ENCODE data around the gene CTXN1.
"Not testable (repeated sequence)": the region's sequence is repeated elsewhere in the genome, so short reads cannot be mapped to it uniquely, and the experiment has no call there.

The CTXN1 gene

DNA sequence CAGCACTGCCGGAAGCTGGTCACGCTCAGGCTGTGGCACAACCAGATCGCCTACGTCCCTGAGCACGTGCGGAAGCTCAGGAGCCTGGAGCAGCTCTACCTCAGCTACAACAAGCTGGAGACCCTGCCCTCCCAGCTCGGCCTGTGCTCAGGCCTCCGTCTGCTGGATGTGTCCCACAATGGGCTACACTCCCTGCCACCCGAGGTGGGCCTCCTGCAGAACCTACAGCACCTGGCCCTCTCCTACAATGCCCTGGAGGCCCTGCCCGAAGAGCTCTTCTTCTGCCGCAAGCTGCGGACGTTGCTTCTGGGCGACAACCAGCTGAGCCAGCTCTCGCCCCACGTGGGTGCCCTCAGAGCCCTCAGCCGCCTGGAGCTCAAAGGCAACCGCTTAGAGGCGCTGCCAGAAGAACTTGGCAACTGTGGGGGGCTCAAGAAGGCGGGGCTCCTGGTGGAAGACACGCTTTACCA, 25.5 kb downstream of the CTXN1 start:
- no peak for DNase-seq (ENCODE audit: low read depth in 2 of 2)

DNA sequence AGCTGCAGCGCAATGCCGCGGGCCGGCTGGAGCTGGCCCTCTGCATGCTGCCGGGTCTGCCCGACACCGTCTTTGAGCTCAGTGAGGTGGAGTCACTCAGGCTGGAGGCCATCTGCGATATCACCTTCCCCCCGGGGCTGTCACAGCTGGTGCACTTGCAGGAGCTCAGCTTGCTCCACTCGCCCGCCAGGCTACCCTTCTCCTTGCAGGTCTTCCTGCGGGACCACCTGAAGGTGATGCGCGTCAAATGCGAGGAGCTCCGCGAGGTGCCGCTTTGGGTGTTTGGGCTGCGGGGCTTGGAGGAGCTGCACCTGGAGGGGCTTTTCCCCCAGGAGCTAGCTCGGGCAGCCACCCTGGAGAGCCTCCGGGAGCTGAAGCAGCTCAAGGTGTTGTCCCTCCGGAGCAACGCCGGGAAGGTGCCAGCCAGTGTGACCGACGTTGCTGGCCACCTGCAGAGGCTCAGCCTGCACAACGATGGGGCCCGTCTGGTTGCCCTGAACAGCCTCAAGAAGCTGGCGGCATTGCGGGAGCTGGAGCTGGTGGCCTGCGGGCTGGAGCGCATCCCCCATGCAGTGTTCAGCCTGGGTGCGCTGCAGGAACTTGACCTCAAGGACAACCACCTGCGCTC, 26.1 kb downstream of the CTXN1 start:
- DNase-seq (ENCODE audit: low read depth in 2 of 2): no peak

DNA sequence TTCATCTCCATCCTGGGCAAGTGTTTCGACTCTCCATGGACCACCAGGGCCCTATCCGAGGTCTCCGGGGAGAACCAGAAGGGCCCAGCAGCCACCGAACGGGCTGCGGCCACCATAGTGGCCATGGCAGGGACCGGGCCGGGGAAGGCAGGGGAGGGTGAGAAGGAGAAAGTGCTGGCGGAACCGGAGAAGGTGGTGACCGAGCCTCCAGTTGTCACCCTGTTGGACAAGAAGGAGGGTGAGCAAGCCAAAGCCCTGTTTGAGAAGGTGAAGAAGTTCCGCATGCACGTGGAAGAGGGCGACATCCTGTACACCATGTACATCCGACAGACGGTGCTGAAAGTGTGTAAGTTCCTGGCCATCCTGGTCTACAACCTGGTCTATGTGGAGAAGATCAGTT, 27.0 kb downstream of the CTXN1 start:
- DNase-seq (ENCODE audit: low read depth in 2 of 2): no peak

DNA sequence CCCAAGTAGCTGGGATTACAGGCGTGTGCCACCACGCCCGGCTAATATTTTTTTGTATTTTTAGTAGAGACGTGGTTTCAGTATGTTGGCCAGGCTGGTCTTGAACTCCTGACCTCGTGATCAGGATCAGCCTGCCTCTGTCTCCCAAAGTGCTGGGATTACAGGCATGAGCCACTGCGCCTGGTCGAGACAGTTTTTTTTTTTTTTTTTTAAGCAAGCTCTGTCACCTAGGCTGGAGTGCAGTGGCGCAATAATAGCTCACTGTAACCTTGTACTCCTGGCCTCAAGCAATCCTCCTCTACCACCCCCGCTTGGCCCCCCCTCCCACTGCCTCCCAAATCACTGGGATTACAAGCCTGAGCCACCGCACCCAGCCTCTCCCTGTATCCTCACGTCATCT, 28.6 kb downstream of the CTXN1 start:
- no peak for DNase-seq (ENCODE audit: low read depth in 2 of 2)

DNA sequence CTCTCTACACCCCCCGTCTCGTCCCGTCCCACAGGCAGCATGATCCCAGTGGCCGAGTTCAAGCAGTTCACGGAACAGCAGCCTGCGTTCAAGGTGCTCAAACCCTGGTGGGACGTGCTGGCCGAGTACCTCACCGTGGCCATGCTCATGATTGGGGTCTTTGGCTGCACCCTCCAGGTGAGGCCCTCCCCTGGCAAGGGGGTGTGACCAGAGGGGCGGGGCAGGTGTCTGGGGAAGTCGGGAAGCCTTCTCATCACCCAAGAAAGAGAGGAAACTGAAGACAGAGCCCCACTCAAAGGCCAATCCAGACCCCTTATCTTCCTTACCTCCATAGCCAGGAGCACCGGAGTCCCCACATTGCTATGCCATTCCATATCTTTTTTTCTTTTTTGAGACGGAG, 30.4 kb downstream of the CTXN1 start:
- DNase-seq (ENCODE audit: low read depth in 2 of 2): no peak

DNA sequence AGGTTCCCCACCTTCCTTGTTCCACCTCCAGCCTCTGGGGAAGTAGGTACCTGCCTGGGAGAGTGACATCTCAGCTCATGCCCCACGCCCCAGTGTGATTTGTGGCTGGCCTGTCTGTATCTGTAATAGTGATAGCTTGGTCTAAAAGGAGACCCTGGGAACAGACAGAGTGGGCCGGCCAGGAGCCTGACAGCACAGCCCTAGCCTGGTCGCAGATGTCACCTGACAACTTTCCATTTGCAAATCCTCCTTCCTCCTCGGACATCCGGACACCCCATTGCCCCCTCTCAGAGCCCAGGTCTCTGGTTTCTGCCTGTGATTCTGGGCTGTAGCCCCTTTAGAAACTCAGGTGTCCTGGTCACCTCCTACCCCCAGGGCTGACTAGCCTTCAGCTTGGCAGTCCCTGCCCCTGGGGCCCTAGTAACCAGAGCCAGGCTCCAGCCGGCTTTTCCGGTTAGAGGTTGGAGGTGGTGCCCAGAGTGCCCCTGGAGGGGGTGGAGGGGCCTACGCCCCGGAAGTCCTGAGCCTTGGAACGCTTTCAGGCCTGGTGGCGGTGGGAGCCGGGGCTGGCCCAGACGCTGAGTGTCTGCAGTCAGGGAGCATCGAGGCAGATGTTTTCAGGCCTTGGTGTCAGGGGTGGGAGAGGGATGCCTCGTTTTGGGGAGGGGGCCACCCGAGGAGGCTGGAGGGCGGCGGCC, 31.2 kb downstream of the CTXN1 start:
- no peak for DNase-seq (ENCODE audit: low read depth in 2 of 2)

DNA sequence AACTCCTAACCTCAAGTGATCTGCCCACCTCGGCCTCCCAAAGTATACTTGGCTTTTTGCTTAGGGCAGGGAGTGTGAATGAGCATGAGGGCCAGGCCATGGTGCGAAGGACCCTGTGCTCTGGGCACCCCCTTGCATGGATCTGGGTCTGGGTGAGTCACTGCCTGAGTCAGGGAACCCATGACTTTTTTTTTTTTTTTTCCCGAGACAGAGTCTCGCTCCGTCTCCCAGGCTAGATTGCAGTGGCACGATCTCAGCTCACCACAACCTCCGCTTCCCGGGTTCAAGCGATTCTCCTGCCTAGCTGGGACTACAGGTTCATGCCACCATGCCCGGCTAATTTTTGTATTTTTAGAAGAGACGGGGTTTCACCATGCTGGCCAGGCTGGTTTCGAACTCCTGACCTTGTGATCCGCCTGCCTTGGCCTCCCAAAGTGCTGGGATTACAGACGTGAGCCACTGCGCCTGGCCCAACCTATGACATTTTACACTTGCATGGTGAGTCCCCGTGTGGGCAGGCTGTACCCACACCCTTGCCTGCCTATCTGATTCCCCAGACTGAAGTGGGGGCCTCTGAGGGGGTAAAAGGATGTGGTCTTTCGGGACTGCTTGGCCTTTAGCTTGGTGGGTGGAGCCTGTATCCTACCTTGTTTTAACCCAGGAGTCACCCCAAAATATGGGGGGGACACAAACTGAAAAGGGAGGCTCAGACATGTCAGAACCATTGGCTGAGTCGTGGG, 32.4 kb downstream of the CTXN1 start:
- DNase-seq (ENCODE audit: low read depth in 2 of 2): not testable (repeated sequence)

DNA sequence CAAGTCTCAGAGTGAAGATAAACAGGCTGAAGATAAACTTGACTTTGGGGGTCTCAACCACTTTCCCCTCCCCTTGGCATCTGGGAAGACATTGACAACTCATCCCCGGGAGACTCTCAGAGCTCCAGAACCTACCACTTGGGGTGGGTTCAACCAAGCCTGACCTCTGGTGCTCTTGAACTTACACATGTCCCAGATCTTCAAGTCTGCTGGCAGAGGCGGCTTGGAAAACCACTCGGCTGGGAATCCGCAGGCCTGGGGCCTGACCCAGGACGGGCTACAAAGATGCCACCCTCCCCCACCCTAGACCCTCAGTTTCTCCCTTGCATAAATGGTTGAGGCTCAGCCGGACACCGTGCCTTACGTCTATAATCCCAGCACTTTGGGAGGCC, 37.1 kb downstream of the CTXN1 start:
- no peak for DNase-seq (ENCODE audit: low read depth in 2 of 2)

DNA sequence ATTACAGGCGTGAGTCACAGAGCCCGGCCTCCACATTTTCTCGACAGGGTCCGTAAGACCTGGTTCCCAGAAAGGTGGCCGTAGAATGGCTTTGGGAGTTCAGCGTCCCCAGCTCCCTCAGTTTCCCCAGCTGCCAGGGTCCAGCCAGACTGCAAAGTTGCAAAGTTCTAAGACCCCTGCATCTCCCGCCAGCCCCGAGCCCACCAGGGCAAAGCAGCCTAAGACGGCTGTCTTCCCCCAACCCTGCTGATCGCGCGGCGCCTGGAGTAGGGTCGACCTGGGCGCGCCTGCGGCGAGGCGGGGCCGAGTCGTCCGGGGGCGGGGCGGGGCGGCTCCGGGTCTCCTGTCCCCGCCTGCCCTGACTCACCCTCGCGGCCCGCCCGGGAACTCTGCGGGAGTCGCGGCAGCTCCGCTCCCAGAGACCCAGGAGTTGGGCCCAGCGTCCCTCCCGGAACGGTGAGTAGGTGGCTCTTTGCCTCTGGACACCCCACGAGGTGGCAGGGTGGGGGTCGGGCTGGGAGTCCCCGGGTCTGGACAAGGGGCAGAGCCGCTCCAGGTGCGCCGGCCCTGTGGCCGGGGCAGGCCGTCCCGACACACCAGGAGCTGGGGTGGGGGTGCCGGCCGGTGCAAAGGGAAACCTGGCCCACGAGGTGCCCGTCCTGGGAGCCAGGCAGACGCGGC, 37.6 kb downstream of the CTXN1 start, which contains the start of gene LRRC8E:
Gene LRRC8E, plus strand, starts transcription at position 366 of the 681 bp plus-strand sequence. CDS start 7,094 bp downstream, outside the sequence.
- no peak for DNase-seq (ENCODE audit: low read depth in 2 of 2)

DNA sequence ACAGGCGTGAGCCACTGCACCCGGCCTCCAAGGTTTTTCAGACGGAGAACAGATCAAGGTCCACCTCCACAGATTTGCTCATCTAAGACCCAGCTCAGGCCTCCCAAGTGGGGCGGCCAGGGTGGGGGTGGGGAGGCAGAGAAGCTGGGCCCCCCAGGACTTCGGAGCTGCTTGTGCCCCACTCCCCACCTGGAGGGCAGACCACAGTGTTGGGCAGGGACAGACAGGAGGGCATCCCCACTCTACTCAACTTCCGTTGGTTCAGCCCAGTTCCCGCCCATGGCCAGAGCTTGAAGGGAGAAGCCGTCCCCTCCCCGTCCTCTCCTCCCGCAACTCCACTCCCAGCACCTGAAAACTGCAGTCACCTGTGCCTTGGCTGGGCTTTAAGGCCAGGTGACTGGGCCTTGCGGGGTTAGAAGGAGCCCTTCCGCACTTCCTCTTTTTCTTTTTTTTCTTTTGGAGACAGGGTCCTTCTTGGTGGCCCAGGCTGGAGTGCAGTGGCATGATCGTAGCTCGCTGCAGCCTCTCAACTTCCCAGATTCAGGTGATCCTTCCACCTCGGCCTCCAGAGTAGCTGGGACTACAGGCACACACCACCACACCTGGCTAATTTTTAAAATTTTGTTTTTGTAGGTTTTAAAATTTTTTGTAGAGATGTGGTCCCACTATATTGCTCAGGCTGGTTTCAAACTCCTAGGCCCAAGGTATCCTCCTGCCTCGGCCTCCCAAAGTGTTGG, 38.4 kb downstream of the CTXN1 start:
- no peak for DNase-seq (ENCODE audit: low read depth in 2 of 2)

DNA sequence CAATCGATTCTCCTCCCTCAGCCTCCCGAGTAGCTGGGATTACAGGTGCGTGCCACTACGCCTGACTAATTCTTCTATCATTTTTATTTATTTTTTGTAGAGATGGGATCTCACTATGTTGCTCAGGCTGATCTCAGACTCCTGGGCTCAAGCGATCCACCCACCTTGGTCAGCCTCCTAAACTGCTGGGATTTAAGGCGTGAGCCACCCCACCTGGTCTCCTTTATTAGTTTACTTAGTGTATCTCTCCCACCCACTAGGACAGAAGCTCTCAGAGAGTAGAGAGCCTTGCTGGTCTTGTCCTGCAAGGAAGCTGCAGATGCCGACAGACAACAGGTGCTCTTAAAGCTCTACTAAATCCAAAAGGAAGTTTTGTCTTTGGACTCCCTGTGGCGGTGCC, 40.1 kb downstream of the CTXN1 start:
- DNase-seq (ENCODE audit: low read depth in 2 of 2): no peak

DNA sequence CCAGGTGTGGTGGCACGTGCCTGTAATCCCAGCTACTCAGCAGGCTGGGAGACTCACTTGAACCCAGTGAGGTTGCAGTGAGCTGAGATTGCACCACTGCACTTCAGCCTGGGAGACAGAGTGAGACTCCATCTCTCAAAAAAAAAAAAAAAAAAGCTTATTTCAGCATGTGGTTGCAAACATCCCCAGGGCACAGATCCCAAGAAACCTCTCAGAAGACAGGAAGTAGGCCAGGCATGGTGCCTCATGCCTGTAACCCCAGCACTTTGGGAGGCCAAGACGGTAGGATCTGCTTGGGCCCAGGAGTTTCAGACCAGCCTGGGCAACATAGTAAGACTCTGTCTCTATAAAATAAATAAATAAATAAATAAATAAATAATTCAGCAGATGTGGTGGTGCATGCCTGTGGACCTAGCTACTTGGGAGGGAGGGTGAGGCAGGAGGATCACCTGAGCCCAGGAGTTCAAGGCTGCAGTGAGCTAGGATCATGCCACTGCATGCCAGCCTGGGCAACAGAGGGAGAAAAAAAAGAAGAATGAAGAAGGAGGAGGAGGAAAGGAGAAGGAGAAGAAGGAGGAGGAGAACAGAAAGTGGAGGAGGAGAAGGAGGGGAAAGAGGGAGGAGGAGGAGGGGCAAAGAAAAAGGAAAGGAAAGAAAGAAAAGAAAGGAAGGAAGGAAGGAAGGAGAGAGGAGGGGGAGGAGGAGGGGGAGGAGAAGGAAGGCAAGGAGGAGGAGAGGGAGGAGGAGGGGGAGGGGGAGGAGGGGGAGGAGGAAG, 42.0 kb downstream of the CTXN1 start:
- no peak for DNase-seq (ENCODE audit: low read depth in 2 of 2)

DNA sequence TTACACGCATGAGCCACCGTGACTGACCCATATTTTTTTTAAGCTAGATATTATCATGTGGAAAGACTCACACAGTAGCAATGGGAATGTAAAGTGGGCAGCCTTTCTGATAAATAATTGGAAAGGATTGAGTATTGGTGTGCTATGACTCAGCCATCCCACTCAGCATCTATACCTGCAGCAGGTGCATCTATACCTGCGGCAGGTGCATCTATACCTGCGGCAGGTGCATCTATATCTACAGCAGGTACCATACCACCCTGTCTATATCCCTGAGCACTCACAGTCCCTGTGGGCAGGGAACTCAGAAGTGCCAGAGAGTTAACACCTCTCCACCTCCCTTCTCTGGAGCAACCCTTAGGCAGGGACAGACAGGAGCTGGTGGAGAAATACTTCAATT, 42.8 kb downstream of the CTXN1 start:
- no peak for DNase-seq (ENCODE audit: low read depth in 2 of 2)

DNA sequence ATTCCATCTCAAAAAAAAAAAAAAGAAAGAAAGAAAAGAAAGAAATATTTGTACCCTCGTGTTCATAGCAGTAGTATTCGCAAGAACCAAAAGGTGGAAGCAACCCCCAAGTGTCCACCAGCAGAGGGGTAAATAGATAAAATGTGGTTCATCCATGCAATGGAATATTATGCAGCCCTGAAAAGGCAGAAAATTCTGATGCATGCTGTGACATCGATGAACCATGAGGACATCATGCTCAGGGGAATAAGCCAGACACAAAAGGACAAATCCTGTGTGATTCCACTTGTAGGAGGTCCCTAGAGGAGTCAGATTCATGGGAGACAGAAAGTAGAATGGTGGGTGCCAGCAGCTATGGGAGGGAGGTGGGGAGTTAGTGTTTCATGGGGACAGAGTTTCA, 44.0 kb downstream of the CTXN1 start:
- DNase-seq (ENCODE audit: low read depth in 2 of 2): no peak

DNA sequence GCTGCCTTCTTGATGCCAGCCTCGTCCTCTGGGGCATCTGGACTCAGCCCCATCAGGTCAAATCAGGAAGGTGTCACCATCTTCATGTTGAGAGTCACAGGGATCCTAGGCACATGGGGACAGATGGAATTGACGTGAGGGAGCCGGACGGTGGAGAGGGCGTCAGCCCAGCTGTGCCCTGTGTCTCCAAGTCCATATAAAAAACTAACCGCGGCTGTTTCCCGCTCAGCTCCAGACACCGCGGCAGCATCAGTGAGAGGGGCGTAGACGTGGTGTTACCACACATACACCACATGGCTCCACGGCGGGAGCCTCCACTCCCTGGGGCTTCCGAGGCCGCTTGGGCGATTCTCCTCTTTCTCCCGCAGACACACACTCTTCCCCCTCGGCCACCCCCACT, 46.1 kb downstream of the CTXN1 start:
- no peak for DNase-seq (ENCODE audit: low read depth in 2 of 2)

DNA sequence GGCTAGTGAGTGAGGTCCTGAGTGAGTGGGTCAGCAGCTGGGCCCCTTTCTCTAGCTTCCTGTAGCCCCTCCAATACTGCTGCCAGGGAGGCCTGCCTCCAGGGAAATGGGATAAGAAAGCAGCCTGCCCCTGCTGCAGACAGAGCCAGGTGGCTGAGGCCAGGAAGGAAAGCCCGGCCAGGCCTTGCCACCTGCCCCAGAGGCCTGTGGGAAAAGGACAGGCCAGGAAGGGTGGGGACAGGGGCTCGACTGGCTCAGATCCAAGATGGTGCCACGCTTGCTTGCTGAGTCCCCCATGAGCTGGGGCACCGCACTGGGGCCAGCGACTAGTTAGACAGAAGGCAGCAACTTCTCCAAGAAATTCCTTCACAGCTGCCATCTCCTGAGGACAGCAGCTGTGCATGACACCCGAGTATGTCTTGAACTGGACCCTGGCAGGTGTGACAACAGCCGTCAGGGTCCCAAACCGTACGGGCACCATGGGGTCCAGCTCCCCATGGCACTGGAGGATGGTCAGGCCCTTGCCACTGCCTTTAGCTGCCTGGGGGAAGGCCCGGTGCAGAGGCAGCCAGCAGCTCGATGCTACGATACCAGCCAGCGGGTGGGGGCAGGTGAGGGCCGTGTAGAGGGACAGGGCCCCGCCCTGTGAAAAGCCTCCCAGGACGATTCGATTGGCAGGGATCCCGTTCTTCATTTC, 46.7 kb downstream of the CTXN1 start:
- no peak for DNase-seq (ENCODE audit: low read depth in 2 of 2)

DNA sequence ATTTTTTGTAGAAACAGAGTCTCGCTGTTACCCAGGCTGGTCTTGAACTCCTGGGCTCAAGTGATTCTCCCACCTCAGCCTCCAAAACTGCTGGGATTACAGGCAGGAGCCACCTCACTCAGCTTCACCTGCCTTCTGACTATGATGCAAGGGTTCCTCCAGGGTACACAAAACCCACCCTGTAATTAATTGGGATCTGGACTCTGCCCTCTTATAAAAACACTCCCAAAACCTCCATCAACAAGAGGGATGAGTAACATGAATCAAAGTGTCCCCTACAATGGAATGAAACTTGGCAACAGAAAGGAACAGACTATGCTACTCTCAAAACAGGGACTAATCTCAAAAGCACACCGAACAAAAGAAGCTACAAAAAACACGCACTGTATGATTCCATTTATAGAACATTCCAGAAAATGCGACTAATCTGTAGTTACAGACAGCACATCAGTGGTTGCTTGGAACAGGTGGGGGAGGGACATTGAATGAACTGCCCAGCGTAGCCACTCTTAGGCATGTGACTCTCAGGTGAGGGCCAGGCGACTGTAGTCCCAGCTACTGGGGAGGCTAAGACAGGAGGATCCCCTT, 48.6 kb downstream of the CTXN1 start:
- DNase-seq (ENCODE audit: low read depth in 2 of 2): no peak

DNA sequence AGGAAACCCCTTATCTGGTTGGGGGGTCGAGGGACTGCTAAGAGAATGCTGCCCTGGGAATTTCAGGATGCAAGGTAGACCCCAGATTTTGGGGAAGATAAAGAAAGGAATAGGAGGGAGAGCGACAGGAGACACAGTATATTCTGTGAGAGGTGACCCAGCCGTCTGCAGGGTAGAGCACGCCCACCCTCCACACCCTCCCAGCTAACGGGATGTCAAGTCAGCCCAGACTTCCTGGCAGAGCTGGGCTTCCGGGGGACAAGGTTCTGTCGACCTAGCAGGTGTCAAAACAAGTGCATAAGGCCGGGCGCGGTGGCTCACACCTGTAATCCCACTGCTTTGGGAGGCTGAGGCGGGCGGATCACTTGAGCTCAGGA, 51.0 kb downstream of the CTXN1 start:
- DNase-seq (ENCODE audit: low read depth in 2 of 2): no peak

All from stimulated activated CD8-positive, alpha-beta memory T cell treated with anti-CD3 and anti-CD28 coated beads, Interleukin-15, amount 100 ng/mL, for 4 hours (primary cell).